Tibial nerve (tissue), 4 donors: ENCODE measurements around the gene TBX21. TPM values are rescaled to one million over a fixed set of nuclear protein-coding genes. Genes with fewer than 3 reads are reported as not detected.

Source experiments
- DNase-seq, 2 donors: peaks; one replicate each; pipeline ENCODE4 v3.0.0-alpha.2; 2019; ENCODE audit warnings: low spot score in 2 of 2
- H3K27ac ChIP-seq, 4 donors: fragments of 200-600 bp; sonication (generic) in 3 of 4; one replicate each; pipeline ENCODE4 v1.5.1; 2017 to 2019; ENCODE audit warnings: mild to moderate bottlenecking in 1 of 4
- H3K27me3 ChIP-seq, 2 donors: fragments of 200-600 bp; sonication (generic) in 1 of 2; one replicate each; pipeline versions ENCODE4 v1.5.1 to v1.6.0; 2017 to 2019
- H3K36me3 ChIP-seq, 3 donors: fragments of 200-600 bp; sonication (generic); one replicate each; pipeline ENCODE4 v1.5.1; 2018 to 2019
- H3K4me1 ChIP-seq, 4 donors: fragments of 200-600 bp; sonication (generic) in 3 of 4; one replicate each; pipeline ENCODE4 v1.5.1; 2017 to 2019
- H3K4me3 ChIP-seq, 4 donors: fragments of 200-600 bp; sonication (generic) in 3 of 4; one replicate each; pipeline ENCODE4 v1.5.1; 2017 to 2019; ENCODE audit warnings: mild to moderate bottlenecking in 1 of 4, moderate library complexity in 1 of 4
- H3K9me3 ChIP-seq, 4 donors: fragments of 200-600 bp; sonication (generic) in 3 of 4; one replicate each; pipeline ENCODE4 v1.5.1; 2017 to 2019
- EP300 ChIP-seq, 2 donors: sonication (generic); formaldehyde crosslinking; IDR thresholded peaks; one replicate each; pipeline ENCODE4 v1.6.1; 2017; ENCODE audit warnings: antibody characterized with exemption in 2 of 2, mild to moderate bottlenecking in 1 of 2
- POLR2A ChIP-seq, 2 donors: fragments of 450-650 bp; IDR thresholded peaks; one replicate each; pipeline ENCODE4 v1.6.1; 2017; ENCODE audit warnings: antibody characterized with exemption in 2 of 2, mild to moderate bottlenecking in 2 of 2, moderate library complexity in 2 of 2
- WGBS, 2 donors: methylation state at CpG; one replicate each; pipeline ENCODE4 v1.1.5; 2018; 5-methylcytosine and 5-hydroxymethylcytosine counted together
- total RNA-seq, 4 donors: library from RNA; depleted of rRNA; stranded (reverse); fragments of >200 nt; gene quantifications; one replicate each; pipeline ENCODE4 v1.1.0, GENCODE V29; 2016
- TF ChIP-seq, protein P1 (sequence below), 5 experiments: fragments of 200-600 bp in 3 of 5; fragments of 450-650 bp in 2 of 5; sonication (generic) in 3 of 5; IDR thresholded peaks; one replicate each; pipeline ENCODE4 v1.5.1; 2016 to 2019; ENCODE audit warnings: antibody characterized with exemption in 5 of 5, mild to moderate bottlenecking in 3 of 5, moderate library complexity in 2 of 5

Gene TBX21
- total RNA-seq, 4 donors from 2014 or later, result 1.9 to 3.3 (median 2.1) TPM; not detected in 1

DNA sequence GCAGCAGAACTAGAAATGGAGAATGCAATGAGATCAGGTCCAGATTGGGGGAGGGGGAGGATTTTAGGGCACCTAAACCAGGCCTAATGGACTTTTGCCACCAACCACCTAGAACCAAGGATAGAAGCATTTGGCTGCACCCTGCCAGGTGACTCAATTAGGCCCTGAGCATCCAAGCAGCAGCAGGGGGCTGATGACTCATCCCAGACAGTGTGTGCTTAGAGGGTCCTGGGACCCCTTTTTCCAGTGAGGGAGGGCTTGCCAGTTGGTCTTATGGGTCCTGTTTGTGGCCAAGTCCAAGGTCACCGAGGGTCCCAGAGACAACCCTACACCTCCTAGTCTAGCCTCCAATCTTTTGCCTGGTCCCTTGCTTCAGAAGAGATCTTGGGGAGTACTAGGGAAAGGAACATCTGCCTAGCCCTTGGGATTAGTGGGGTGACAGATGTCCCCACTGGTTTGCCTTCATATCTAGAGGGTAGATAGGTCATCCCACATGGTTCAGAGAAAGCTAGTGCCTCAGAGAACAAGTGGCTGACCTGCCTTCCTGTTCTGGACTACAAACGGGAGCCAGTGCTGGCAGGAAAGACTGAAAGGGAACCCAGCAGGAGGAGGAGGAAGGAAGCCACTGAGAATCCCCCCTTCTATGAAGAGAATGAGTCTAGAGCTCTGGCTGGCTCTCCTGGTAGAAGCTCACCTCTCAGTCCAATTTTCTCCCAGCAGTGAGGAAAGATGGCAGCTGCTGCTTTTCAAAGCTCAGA is 40.7 kb upstream of the TBX21 start:
- 38 to 56% methylated on average over 2 of the region's 2 CpGs for WGBS, 2 donors
- DNase-seq, result no peak
- Histone ChIP-seq H3K36me3 (peaks cover 0 to 2% (median 0%) of the 10 kb centered on the region in 3 donors), H3K27me3 (no peaks in the 10 kb centered on the region), H3K4me3 (no peak overlapping the region), H3K4me1 (peaks cover 0 to 40% (median 12%) of the 10 kb centered on the region in 4 donors), H3K9me3 (no peaks in the 10 kb centered on the region), H3K27ac (no peak overlapping the region)
- TF ChIP-seq POLR2A (IDR thresholded peaks at IDR 0.05), result no peak
- TF ChIP-seq, protein P1, sequence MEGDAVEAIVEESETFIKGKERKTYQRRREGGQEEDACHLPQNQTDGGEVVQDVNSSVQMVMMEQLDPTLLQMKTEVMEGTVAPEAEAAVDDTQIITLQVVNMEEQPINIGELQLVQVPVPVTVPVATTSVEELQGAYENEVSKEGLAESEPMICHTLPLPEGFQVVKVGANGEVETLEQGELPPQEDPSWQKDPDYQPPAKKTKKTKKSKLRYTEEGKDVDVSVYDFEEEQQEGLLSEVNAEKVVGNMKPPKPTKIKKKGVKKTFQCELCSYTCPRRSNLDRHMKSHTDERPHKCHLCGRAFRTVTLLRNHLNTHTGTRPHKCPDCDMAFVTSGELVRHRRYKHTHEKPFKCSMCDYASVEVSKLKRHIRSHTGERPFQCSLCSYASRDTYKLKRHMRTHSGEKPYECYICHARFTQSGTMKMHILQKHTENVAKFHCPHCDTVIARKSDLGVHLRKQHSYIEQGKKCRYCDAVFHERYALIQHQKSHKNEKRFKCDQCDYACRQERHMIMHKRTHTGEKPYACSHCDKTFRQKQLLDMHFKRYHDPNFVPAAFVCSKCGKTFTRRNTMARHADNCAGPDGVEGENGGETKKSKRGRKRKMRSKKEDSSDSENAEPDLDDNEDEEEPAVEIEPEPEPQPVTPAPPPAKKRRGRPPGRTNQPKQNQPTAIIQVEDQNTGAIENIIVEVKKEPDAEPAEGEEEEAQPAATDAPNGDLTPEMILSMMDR (IDR thresholded peaks at IDR 0.05), result no peak
- TF ChIP-seq EP300 (IDR thresholded peaks at IDR 0.05), result no peak

- H3K4me3 ChIP-seq, result peak overlapping the region; percentile 91 to 99 (median 92)
- H3K9me3 ChIP-seq, result no peaks in the 10 kb centered on the region
- H3K36me3 ChIP-seq, result peaks cover 0 to 6% (median 0%) of the 10 kb centered on the region in 3 donors
- peak overlapping the region in 3 of 4 donors; percentile 89 to 93 (median 93) for H3K27ac ChIP-seq
- TF ChIP-seq EP300 (IDR thresholded peaks at IDR 0.05), result no peak
- TF ChIP-seq, protein P1 (IDR thresholded peaks at IDR 0.05), result no peak
- no peaks in the 10 kb centered on the region for H3K27me3 ChIP-seq
- H3K4me1 ChIP-seq, result peaks cover 0 to 33% (median 12%) of the 10 kb centered on the region in 4 donors
- WGBS, 2 donors, result 24 to 28% methylated on average over 10 of the region's 10 CpGs
- DNase-seq, result no peak
Measured at GRCh38 chr17:47692895-47693730, 39.9 kb upstream of the TBX21 start.

GRCh38 chr17:47693731-47694580 is 39.1 kb upstream of the TBX21 start, which contains the start of gene TBKBP1:
Gene TBKBP1 (plus strand): TSS chr17:47694161. CDS start chr17:47696113, 1,952 bp downstream.
- no peak for DNase-seq
- peak within 1 kb of the TSS; percentile 91 to 99 (median 92) for H3K4me3 ChIP-seq
- H3K27me3 ChIP-seq, result no peaks in the 10 kb centered on the region
- peaks cover 0 to 33% (median 12%) of the 10 kb centered on the region in 4 donors for H3K4me1 ChIP-seq
- peaks cover 0 to 10% (median 0%) of the 10 kb centered on the region in 3 donors for H3K36me3 ChIP-seq
- WGBS, 2 donors, result 0 to 1% methylated on average over 30 to 45 of the region's 87 CpGs
- TF ChIP-seq EP300 (IDR thresholded peaks at IDR 0.05) (no peak), POLR2A (IDR thresholded peaks at IDR 0.05) (no peak)
- TF ChIP-seq, protein P1 (IDR thresholded peaks at IDR 0.05), result no peak
- no peaks in the 10 kb centered on the region for H3K9me3 ChIP-seq
- peak within 1 kb of the TSS; percentile 88 to 93 (median 91) for H3K27ac ChIP-seq

GRCh38 chr17:47694581-47695428 is 38.2 kb upstream of the TBX21 start:
- Histone ChIP-seq H3K36me3 (peaks cover 0 to 18% (median 0%) of the 10 kb centered on the region in 3 donors), H3K4me3 (peak overlapping the region; percentile 91 to 99 (median 92)), H3K4me1 (peaks cover 0 to 33% (median 12%) of the 10 kb centered on the region in 4 donors), H3K27ac (peak overlapping the region; percentile 88 to 93 (median 91)), H3K9me3 (no peaks in the 10 kb centered on the region), H3K27me3 (no peaks in the 10 kb centered on the region)
- TF ChIP-seq, protein P1 (IDR thresholded peaks at IDR 0.05), result no peak
- TF ChIP-seq EP300 (IDR thresholded peaks at IDR 0.05), result peak in 1 of 2 donors; percentile 53
- WGBS, 2 donors, result 1 to 2% methylated on average over 40 to 49 of the region's 65 CpGs
- peak; percentile 58 to 60 for DNase-seq
